Osteoblast (primary cell): Measurements from ENCODE around the gene SUV39H2. TPM values are rescaled to one million over a fixed set of nuclear protein-coding genes. Genes with fewer than 3 reads are reported as not detected.

Experiments used
- DNase-seq: peaks from one replicate; pipeline ENCODE4 v3.0.0; 2011; ENCODE audit warnings: low spot score, mixed read lengths; ENCODE audit not compliant: insufficient read length; ENCODE audit errors: missing footprints
- H2AFZ ChIP-seq: 2 replicates; pipeline ENCODE4 v1.6.0; 2011; ENCODE audit warnings: mild to moderate bottlenecking, low read length
- H3K27ac ChIP-seq: 2 replicates; pipeline ENCODE4 v1.5.1; 2011; ENCODE audit warnings: mild to moderate bottlenecking, low read depth, low read length, moderate library complexity
- H3K27me3 ChIP-seq: 2 replicates; pipeline ENCODE4 v1.6.0; 2012; ENCODE audit warnings: mild to moderate bottlenecking, control low read depth, inconsistent platforms, low read length, moderate library complexity; ENCODE audit not compliant: insufficient read depth
- H3K36me3 ChIP-seq: 2 replicates; pipeline ENCODE4 v1.5.1; 2011; ENCODE audit warnings: mild to moderate bottlenecking, low read length, control low read depth, moderate library complexity; ENCODE audit not compliant: insufficient read depth
- H3K4me1 ChIP-seq: 2 replicates; pipeline ENCODE4 v1.5.1; 2011; ENCODE audit warnings: mild to moderate bottlenecking, low read length, control low read depth, moderate library complexity; ENCODE audit not compliant: insufficient read depth
- H3K4me2 ChIP-seq: 2 replicates; pipeline ENCODE4 v1.6.0; 2011; ENCODE audit warnings: mild to moderate bottlenecking, low read length; ENCODE audit not compliant: insufficient read depth
- H3K4me3 ChIP-seq: fragments of 200-600 bp; sonication (generic); 3 replicates; pipeline ENCODE4 v1.5.1; 2012; ENCODE audit warnings: mild to moderate bottlenecking, low read length, inconsistent platforms; ENCODE audit not compliant: insufficient read depth
- H3K79me2 ChIP-seq: 2 replicates; pipeline ENCODE4 v1.6.0; 2012; ENCODE audit warnings: mild to moderate bottlenecking, low read length, control low read depth, inconsistent platforms; ENCODE audit not compliant: insufficient read depth
- H3K9me3 ChIP-seq: 2 replicates; pipeline ENCODE4 v1.5.1; 2011; ENCODE audit warnings: low read depth, low read length, control low read depth
- H4K20me1 ChIP-seq: 2 replicates; pipeline ENCODE4 v1.6.0; 2012; ENCODE audit warnings: mild to moderate bottlenecking, low read length, control low read depth; ENCODE audit not compliant: insufficient read depth
- CTCF ChIP-seq: IDR thresholded peaks from 2 replicates; pipeline ENCODE4 v1.5.1; 2011; ENCODE audit warnings: mild to moderate bottlenecking, low read depth, low read length, moderate library complexity; ENCODE audit errors: extremely low read depth
- total RNA-seq: library from RNA; depleted of rRNA; stranded (reverse); fragments of >200 nt; gene quantifications from 2 replicates; pipeline ENCODE4 v1.2.3, GENCODE V29; 2012

The SUV39H2 gene
- total RNA-seq, 1 donor, result 6.9 TPM

- H3K36me3 ChIP-seq, result peaks cover 51% of the 10 kb centered on the region
Measured at GRCh38 chr10:14917827-14918226, 39.2 kb downstream of the SUV39H2 start.

GRCh38 chr10:14918964-14919363 is 40.3 kb downstream of the SUV39H2 start:
- no peak overlapping the region for H3K4me3 ChIP-seq
- H3K4me1 ChIP-seq, result no peaks in the 10 kb centered on the region
- no peak overlapping the region for H3K4me2 ChIP-seq
- peaks cover 52% of the 10 kb centered on the region for H3K36me3 ChIP-seq
- no peak for TF ChIP-seq CTCF
- H3K27me3 ChIP-seq, result no peaks in the 10 kb centered on the region
- H2AFZ ChIP-seq, result no peak overlapping the region
- no peaks in the 10 kb centered on the region for H3K9me3 ChIP-seq
- no peak overlapping the region for H3K27ac ChIP-seq
- H3K79me2 ChIP-seq, result peaks cover 6% of the 10 kb centered on the region
- DNase-seq, result no peak
- H4K20me1 ChIP-seq, result no peaks in the 10 kb centered on the region

More at GRCh38 chr10:14917827-14918226, 39.2 kb downstream of the SUV39H2 start:
- no peak overlapping the region for H3K4me3 ChIP-seq
- no peaks in the 10 kb centered on the region for H3K9me3 ChIP-seq
- no peaks in the 10 kb centered on the region for H3K4me1 ChIP-seq
- no peak overlapping the region for H3K27ac ChIP-seq
- no peaks in the 10 kb centered on the region for H4K20me1 ChIP-seq
- TF ChIP-seq CTCF, result no peak
- DNase-seq, result no peak
- H3K27me3 ChIP-seq, result no peaks in the 10 kb centered on the region
- H3K4me2 ChIP-seq, result no peak overlapping the region
- peaks cover 6% of the 10 kb centered on the region for H3K79me2 ChIP-seq
- H2AFZ ChIP-seq, result no peak overlapping the region

GRCh38 chr10:14924013-14924412 is 45.3 kb downstream of the SUV39H2 start:
- Histone ChIP-seq H3K4me3 (no peak overlapping the region), H3K36me3 (peaks cover 48% of the 10 kb centered on the region), H3K27me3 (no peaks in the 10 kb centered on the region), H3K9me3 (no peaks in the 10 kb centered on the region), H3K27ac (no peak overlapping the region), H3K4me1 (peaks cover 5% of the 10 kb centered on the region), H3K4me2 (no peak overlapping the region), H3K79me2 (peaks cover 2% of the 10 kb centered on the region), H2AFZ (no peak overlapping the region), H4K20me1 (no peaks in the 10 kb centered on the region)
- DNase-seq, result no peak
- TF ChIP-seq CTCF, result no peak

GRCh38 chr10:14925268-14925667 is 46.6 kb downstream of the SUV39H2 start:
- peaks cover 2% of the 10 kb centered on the region for H3K79me2 ChIP-seq
- H3K4me2 ChIP-seq, result no peak overlapping the region
- peaks cover 5% of the 10 kb centered on the region for H3K4me1 ChIP-seq
- H3K27ac ChIP-seq, result no peak overlapping the region
- no peak for TF ChIP-seq CTCF
- H3K4me3 ChIP-seq, result no peak overlapping the region
- H2AFZ ChIP-seq, result no peak overlapping the region
- H4K20me1 ChIP-seq, result no peaks in the 10 kb centered on the region
- H3K9me3 ChIP-seq, result no peaks in the 10 kb centered on the region
- H3K27me3 ChIP-seq, result no peaks in the 10 kb centered on the region
- peaks cover 48% of the 10 kb centered on the region for H3K36me3 ChIP-seq
- DNase-seq, result no peak
